Liver (tissue), 9 donors: Measurements from ENCODE around the gene CDC42BPA. TPM values are rescaled to one million over a fixed set of nuclear protein-coding genes. Genes with fewer than 3 reads are reported as not detected.

ENCODE experiments used
- DNase-seq: peaks from one replicate; pipeline ENCODE4 v3.0.0-alpha.2; 2017; ENCODE audit warnings: low spot score
- H3K27ac ChIP-seq, 2 donors: one replicate each; pipeline ENCODE4 v1.7.0; 2013; ENCODE audit warnings: inconsistent platforms in 2 of 2, low read length in 2 of 2, control low read depth in 1 of 2, low read depth in 1 of 2, mild to moderate bottlenecking in 1 of 2
- H3K27me3 ChIP-seq, 4 donors: one replicate each; pipeline versions ENCODE4 v1.6.1 to v1.7.0; 2013; ENCODE audit warnings: low read length in 3 of 4, inconsistent platforms in 1 of 4, mild to moderate bottlenecking in 1 of 4, moderate library complexity in 1 of 4; ENCODE audit not compliant: control insufficient read depth in 4 of 4, insufficient read depth in 4 of 4
- H3K36me3 ChIP-seq, 4 donors: one replicate each; pipeline versions ENCODE4 v1.6.1 to v1.7.0; 2013; ENCODE audit warnings: low read length in 3 of 4, mild to moderate bottlenecking in 3 of 4, low read depth in 1 of 4, moderate library complexity in 1 of 4; ENCODE audit not compliant: control insufficient read depth in 4 of 4, insufficient read depth in 3 of 4
- H3K4me1 ChIP-seq, 4 donors: one replicate each; pipeline versions ENCODE4 v1.6.1 to v1.7.0; 2013; ENCODE audit warnings: low read length in 3 of 4, mild to moderate bottlenecking in 3 of 4, moderate library complexity in 1 of 4; ENCODE audit not compliant: control insufficient read depth in 4 of 4, insufficient read depth in 4 of 4
- H3K4me3 ChIP-seq, 3 donors: one replicate each; pipeline versions ENCODE4 v1.6.1 to v1.7.0; 2013; ENCODE audit warnings: low read length in 3 of 3, control low read depth in 1 of 3, low read depth in 1 of 3, mild to moderate bottlenecking in 1 of 3
- H3K9ac ChIP-seq, 2 donors: one replicate each; pipeline ENCODE4 v1.7.0; 2013; ENCODE audit warnings: low read length in 2 of 2, mild to moderate bottlenecking in 2 of 2, moderate library complexity in 2 of 2, control low read depth in 1 of 2, low read depth in 1 of 2
- H3K9me3 ChIP-seq, 4 donors: one replicate each; pipeline versions ENCODE4 v1.6.1 to v1.7.0; 2013; ENCODE audit warnings: low read length in 3 of 4; ENCODE audit not compliant: control insufficient read depth in 4 of 4
- EGR1 ChIP-seq, 2 donors: IDR thresholded peaks; 2 replicates each; pipeline ENCODE4 v1.6.1; 2016 to 2018; ENCODE audit warnings: antibody characterized with exemption in 2 of 2, low read depth in 2 of 2
- FOXA1 ChIP-seq: IDR thresholded peaks from 2 replicates; pipeline ENCODE4 v1.6.1; 2016; ENCODE audit warnings: antibody characterized with exemption
- FOXA2 ChIP-seq: IDR thresholded peaks from 2 replicates; pipeline ENCODE4 v1.6.1; 2016; ENCODE audit warnings: antibody characterized with exemption
- GABPA ChIP-seq, 2 donors: IDR thresholded peaks in 1 of 2; conservative IDR thresholded peaks in 1 of 2; 2 replicates each; pipeline ENCODE4 v1.6.1; 2016; ENCODE audit warnings: antibody characterized with exemption in 2 of 2, mild to moderate bottlenecking in 1 of 2, moderate library complexity in 1 of 2
- HNF4G ChIP-seq: IDR thresholded peaks from 2 replicates; pipeline ENCODE4 v1.6.1; 2016; ENCODE audit warnings: antibody characterized with exemption
- JUND ChIP-seq, 2 donors: IDR thresholded peaks; 2 replicates each; pipeline ENCODE4 v1.6.1; 2016; ENCODE audit warnings: antibody characterized with exemption in 2 of 2
- NR2F2 ChIP-seq: IDR thresholded peaks from 2 replicates; pipeline ENCODE4 v1.6.1; 2016; ENCODE audit warnings: antibody characterized with exemption
- RAD21 ChIP-seq, 2 donors: IDR thresholded peaks; 2 replicates each; pipeline ENCODE4 v1.6.1; 2016; ENCODE audit warnings: antibody characterized with exemption in 2 of 2, mild to moderate bottlenecking in 2 of 2
- SP1 ChIP-seq: IDR thresholded peaks from 2 replicates; pipeline ENCODE4 v1.6.1; 2018; ENCODE audit warnings: antibody characterized with exemption, mild to moderate bottlenecking
- TAF1 ChIP-seq: conservative IDR thresholded peaks from 2 replicates; pipeline ENCODE4 v1.6.1; 2016; ENCODE audit warnings: antibody characterized with exemption, mild to moderate bottlenecking
- YY1 ChIP-seq: IDR thresholded peaks from 2 replicates; pipeline ENCODE4 v1.6.1; 2016; ENCODE audit warnings: antibody characterized with exemption, mild to moderate bottlenecking
- WGBS: extraction: QIAGEN DNeasy Blood & Tissue Kit; methylation state at CpG from one replicate; pipeline ENCODE4 v1.1.7; 2013; 5-methylcytosine and 5-hydroxymethylcytosine counted together
- polyA plus RNA-seq, 2 donors: library from polyadenylated mRNA; stranded (reverse) in 1 of 2; unstranded in 1 of 2; fragments of 200-250 nt in 1 of 2; fragments of >200 nt in 1 of 2; fragmentation: Nextera tagmentation in 1 of 2; extraction: Ambion mirVana in 1 of 2; gene quantifications; one replicate each; pipeline versions ENCODE4 v1.2.1 to v1.2.3, GENCODE V29; 2013 to 2015
- total RNA-seq, 2 donors: library from RNA; depleted of rRNA; stranded (reverse); fragments of >200 nt; gene quantifications; one replicate each; pipeline ENCODE4 v1.2.3, GENCODE V29; 2014
- TF ChIP-seq, protein P1 (sequence below): IDR thresholded peaks from 2 replicates; pipeline ENCODE4 v1.6.1; 2016; ENCODE audit warnings: antibody characterized with exemption
- TF ChIP-seq, protein P2 (sequence below): IDR thresholded peaks from 2 replicates; pipeline ENCODE4 v1.6.1; 2016; ENCODE audit warnings: antibody characterized with exemption
- TF ChIP-seq, protein P3 (sequence below): fragments of 150-350 bp; IDR thresholded peaks from 2 replicates; pipeline ENCODE4 v1.5.1; 2017; ENCODE audit warnings: improper control_type of control experiment, low read depth, low read length; ENCODE audit not compliant: missing input control
- TF ChIP-seq, protein P4 (sequence below): IDR thresholded peaks from 2 replicates; pipeline ENCODE4 v1.6.1; 2016; ENCODE audit warnings: antibody characterized with exemption
- TF ChIP-seq, protein P5 (sequence below): IDR thresholded peaks from 2 replicates; pipeline ENCODE4 v1.6.1; 2016; ENCODE audit warnings: antibody characterized with exemption, mild to moderate bottlenecking
- donor health status: healthy.
- donor health status: healthy.
- donor health status: healthy.
- donor health status: healthy.
- donor health status: healthy.

The CDC42BPA gene
- total and polyA plus RNA-seq, 4 donors: 5.8 to 39.9 (median 24.3) TPM

DNA sequence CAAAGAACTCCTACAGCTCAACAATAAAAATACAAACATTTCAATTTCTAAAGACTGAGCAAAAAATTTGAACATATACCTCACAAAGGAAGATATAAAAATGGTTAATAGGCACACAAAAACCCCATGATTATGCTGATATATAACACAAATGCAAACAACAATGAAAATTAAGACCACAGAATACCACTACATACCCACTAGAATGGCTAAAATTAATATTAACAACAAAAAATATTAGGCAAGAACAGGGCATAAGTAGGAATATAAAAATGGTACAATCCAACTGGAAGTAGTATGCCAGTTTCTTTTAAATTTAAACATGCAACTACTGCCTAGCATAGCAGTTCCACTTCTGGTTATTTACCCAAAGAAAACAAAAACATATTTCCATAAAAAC lies 77.3 kb downstream of the CDC42BPA start:
- no peak for DNase-seq
- no peaks in the 10 kb centered on the region for H3K36me3 ChIP-seq
- TF ChIP-seq GABPA (IDR thresholded peaks at IDR 0.05 in 1 of 2, conservative IDR thresholded peaks at IDR 0.05 in 1 of 2) (no peak), SP1 (no peak), EGR1 (IDR thresholded peaks at IDR 0.05; ENCODE audit: low read depth in 2 of 2) (no peak), HNF4G (no peak), JUND (IDR thresholded peaks at IDR 0.05) (no peak), FOXA2 (no peak), RAD21 (IDR thresholded peaks at IDR 0.05) (no peak)
- TF ChIP-seq, protein P1, sequence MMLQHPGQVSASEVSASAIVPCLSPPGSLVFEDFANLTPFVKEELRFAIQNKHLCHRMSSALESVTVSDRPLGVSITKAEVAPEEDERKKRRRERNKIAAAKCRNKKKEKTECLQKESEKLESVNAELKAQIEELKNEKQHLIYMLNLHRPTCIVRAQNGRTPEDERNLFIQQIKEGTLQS: no peak
- TF ChIP-seq, protein P2, sequence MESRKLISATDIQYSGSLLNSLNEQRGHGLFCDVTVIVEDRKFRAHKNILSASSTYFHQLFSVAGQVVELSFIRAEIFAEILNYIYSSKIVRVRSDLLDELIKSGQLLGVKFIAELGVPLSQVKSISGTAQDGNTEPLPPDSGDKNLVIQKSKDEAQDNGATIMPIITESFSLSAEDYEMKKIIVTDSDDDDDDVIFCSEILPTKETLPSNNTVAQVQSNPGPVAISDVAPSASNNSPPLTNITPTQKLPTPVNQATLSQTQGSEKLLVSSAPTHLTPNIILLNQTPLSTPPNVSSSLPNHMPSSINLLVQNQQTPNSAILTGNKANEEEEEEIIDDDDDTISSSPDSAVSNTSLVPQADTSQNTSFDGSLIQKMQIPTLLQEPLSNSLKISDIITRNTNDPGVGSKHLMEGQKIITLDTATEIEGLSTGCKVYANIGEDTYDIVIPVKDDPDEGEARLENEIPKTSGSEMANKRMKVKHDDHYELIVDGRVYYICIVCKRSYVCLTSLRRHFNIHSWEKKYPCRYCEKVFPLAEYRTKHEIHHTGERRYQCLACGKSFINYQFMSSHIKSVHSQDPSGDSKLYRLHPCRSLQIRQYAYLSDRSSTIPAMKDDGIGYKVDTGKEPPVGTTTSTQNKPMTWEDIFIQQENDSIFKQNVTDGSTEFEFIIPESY: no peak
- TF ChIP-seq, protein P3, sequence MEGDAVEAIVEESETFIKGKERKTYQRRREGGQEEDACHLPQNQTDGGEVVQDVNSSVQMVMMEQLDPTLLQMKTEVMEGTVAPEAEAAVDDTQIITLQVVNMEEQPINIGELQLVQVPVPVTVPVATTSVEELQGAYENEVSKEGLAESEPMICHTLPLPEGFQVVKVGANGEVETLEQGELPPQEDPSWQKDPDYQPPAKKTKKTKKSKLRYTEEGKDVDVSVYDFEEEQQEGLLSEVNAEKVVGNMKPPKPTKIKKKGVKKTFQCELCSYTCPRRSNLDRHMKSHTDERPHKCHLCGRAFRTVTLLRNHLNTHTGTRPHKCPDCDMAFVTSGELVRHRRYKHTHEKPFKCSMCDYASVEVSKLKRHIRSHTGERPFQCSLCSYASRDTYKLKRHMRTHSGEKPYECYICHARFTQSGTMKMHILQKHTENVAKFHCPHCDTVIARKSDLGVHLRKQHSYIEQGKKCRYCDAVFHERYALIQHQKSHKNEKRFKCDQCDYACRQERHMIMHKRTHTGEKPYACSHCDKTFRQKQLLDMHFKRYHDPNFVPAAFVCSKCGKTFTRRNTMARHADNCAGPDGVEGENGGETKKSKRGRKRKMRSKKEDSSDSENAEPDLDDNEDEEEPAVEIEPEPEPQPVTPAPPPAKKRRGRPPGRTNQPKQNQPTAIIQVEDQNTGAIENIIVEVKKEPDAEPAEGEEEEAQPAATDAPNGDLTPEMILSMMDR: no peak
- TF ChIP-seq, protein P4, sequence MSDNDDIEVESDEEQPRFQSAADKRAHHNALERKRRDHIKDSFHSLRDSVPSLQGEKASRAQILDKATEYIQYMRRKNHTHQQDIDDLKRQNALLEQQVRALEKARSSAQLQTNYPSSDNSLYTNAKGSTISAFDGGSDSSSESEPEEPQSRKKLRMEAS: no peak
- TF ChIP-seq, protein P5, sequence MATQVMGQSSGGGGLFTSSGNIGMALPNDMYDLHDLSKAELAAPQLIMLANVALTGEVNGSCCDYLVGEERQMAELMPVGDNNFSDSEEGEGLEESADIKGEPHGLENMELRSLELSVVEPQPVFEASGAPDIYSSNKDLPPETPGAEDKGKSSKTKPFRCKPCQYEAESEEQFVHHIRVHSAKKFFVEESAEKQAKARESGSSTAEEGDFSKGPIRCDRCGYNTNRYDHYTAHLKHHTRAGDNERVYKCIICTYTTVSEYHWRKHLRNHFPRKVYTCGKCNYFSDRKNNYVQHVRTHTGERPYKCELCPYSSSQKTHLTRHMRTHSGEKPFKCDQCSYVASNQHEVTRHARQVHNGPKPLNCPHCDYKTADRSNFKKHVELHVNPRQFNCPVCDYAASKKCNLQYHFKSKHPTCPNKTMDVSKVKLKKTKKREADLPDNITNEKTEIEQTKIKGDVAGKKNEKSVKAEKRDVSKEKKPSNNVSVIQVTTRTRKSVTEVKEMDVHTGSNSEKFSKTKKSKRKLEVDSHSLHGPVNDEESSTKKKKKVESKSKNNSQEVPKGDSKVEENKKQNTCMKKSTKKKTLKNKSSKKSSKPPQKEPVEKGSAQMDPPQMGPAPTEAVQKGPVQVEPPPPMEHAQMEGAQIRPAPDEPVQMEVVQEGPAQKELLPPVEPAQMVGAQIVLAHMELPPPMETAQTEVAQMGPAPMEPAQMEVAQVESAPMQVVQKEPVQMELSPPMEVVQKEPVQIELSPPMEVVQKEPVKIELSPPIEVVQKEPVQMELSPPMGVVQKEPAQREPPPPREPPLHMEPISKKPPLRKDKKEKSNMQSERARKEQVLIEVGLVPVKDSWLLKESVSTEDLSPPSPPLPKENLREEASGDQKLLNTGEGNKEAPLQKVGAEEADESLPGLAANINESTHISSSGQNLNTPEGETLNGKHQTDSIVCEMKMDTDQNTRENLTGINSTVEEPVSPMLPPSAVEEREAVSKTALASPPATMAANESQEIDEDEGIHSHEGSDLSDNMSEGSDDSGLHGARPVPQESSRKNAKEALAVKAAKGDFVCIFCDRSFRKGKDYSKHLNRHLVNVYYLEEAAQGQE: no peak
- H3K27ac ChIP-seq: no peak overlapping the region
- H3K4me1 ChIP-seq: peaks cover 8 to 29% (median 14%) of the 10 kb centered on the region in 4 donors
- no peak overlapping the region for H3K9ac ChIP-seq
- no peaks in the 10 kb centered on the region for H3K27me3 ChIP-seq
- H3K4me3 ChIP-seq: no peak overlapping the region
- no peaks in the 10 kb centered on the region for H3K9me3 ChIP-seq

DNA sequence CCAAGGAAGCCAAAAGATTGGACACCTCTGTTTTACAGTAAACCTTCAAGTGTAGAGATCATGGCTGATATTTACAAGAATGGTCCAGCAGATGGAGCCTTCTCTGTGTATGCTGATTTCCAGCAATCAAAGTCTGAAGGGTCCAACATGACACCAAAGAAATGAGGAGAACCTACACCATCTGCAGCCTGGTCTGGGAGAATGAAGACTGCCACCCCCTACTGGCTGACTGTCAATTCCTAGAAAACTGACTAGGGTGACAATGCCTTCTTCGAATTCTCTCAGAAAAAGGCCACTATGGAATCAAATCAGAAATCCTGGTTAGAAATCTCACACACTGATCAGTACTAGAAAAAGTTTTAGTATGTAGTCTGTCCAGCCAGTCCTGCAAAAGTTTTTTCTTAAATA lies 83.3 kb downstream of the CDC42BPA start:
- Histone ChIP-seq H3K4me3 (no peak overlapping the region), H3K9me3 (no peaks in the 10 kb centered on the region), H3K27ac (no peak overlapping the region), H3K27me3 (no peaks in the 10 kb centered on the region), H3K4me1 (peaks cover 0 to 5% (median 0%) of the 10 kb centered on the region in 4 donors), H3K9ac (no peak overlapping the region), H3K36me3 (no peaks in the 10 kb centered on the region)
- WGBS: 62% methylated on average over 1 of the region's 1 CpG
- DNase-seq: no peak
- TF ChIP-seq, protein P3: peak; percentile 48
- TF ChIP-seq FOXA1 (no peak), NR2F2 (no peak), YY1 (no peak), SP1 (no peak), TAF1 (no peak)
- TF ChIP-seq, protein P2: no peak
- TF ChIP-seq, protein P5: no peak
